ENCODE results near the gene ETF1.

DNA sequence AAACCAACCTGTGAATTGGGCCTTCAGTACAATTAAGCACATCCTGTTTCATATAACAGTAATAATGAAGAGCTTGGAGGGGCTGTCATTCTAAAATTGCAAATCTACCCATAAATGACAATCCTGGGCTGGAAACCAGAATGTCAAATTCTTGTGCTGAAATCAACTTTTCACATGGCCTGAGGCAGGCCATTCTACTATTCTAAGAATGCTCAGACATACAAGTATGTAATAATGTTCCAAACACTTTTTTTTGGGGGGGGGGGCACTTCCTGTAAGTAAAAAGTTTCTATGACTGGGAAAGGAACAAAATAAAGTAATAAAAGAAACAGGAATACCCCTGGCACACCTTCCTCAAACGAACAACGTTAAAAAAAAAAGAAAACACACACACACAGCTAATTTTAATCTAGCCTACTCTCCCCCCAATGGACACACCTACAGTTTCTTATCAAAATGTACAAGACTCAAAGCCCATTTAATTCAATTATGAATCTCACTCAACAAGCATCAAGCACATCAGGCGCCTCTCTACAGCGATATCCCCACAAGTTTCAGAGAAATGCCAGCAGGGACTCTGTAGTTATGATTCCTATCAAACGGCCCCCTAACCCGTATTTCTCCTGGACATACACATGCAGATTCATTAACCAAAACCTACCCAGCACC is 1.4 kb downstream of the ETF1 start:
- TF ChIP-seq POLR2AphosphoS5 (IDR thresholded peaks at IDR 0.05; ENCODE audit: low read depth, low read length) (no peak), SIN3A (IDR thresholded peaks at IDR 0.05; ENCODE audit: borderline replicate concordance, insufficient read depth, low read length) (no peak), TAF1 (IDR thresholded peaks at IDR 0.05; ENCODE audit: borderline replicate concordance, insufficient read depth, low read length) (no peak)
